IPS DF 6.9 (cell line): ENCODE measurements around the gene DDX3Y.

ENCODE experiments used
- DNase-seq: peaks from one replicate; pipeline ENCODE4 v3.0.0-alpha.2; 2013; ENCODE audit warnings: low read depth, low spot score
- H3K27ac ChIP-seq: one replicate; pipeline ENCODE4 v1.5.1; 2013; ENCODE audit warnings: low read length, control low read depth
- H3K27me3 ChIP-seq: 2 replicates; pipeline ENCODE4 v1.6.1; 2013; ENCODE audit warnings: mild to moderate bottlenecking, low read length; ENCODE audit not compliant: control insufficient read depth, insufficient read depth
- H3K36me3 ChIP-seq: 2 replicates; pipeline ENCODE4 v1.6.1; 2013; ENCODE audit warnings: low read length; ENCODE audit not compliant: control insufficient read depth, insufficient read depth
- H3K4me1 ChIP-seq: 2 replicates; pipeline ENCODE4 v1.6.1; 2013; ENCODE audit warnings: low read length; ENCODE audit not compliant: control insufficient read depth, insufficient read depth
- H3K4me3 ChIP-seq: 2 replicates; pipeline ENCODE4 v1.5.1; 2013; ENCODE audit warnings: mild to moderate bottlenecking, low read length
- H3K9me3 ChIP-seq: 2 replicates; pipeline ENCODE4 v1.6.1; 2013; ENCODE audit warnings: low read length, inconsistent platforms; ENCODE audit not compliant: control insufficient read depth, insufficient read depth
- WGBS: extraction: QIAGEN DNeasy Blood & Tissue Kit; methylation state at CpG from one replicate; pipeline ENCODE4 v1.1.7; 2013; ENCODE audit warnings: mixed read lengths, missing lambda C conversion rate; ENCODE audit not compliant: insufficient read length, insufficient coverage; 5-methylcytosine and 5-hydroxymethylcytosine counted together

DDX3Y gene

GRCh38 chrY:12904618-12905516 lies at the start of gene DDX3Y:
Gene DDX3Y, plus strand, starts transcription at chrY:12904868. Its CDS starts 69 bp downstream, at chrY:12904937.
- Histone ChIP-seq H3K27ac (no peak within 1 kb of the TSS), H3K4me3 (peak within 1 kb of the TSS; percentile 100), H3K4me1 (no peaks in the 10 kb centered on the region), H3K36me3 (no peaks in the 10 kb centered on the region), H3K9me3 (no peaks in the 10 kb centered on the region), H3K27me3 (no peaks in the 10 kb centered on the region)
- no CpG with 5 or more reads among the region's 54 CpGs for WGBS
- DNase-seq: peak; percentile 75

- DNase-seq: no peak
- no peaks in the 10 kb centered on the region for H3K36me3 ChIP-seq
- H3K9me3 ChIP-seq: no peaks in the 10 kb centered on the region
- no peak overlapping the region for H3K4me3 ChIP-seq
- no peak overlapping the region for H3K27ac ChIP-seq
- H3K27me3 ChIP-seq: no peaks in the 10 kb centered on the region
- no peaks in the 10 kb centered on the region for H3K4me1 ChIP-seq
These were observed 48.8 kb upstream of the DDX3Y start for GRCh38 chrY:12855791-12856275.

GRCh38 chrY:12867960-12868359 lies 36.7 kb upstream of the DDX3Y start:
- Histone ChIP-seq H3K36me3 (no peaks in the 10 kb centered on the region), H3K27ac (no peak overlapping the region), H3K9me3 (no peaks in the 10 kb centered on the region), H3K4me3 (no peak overlapping the region), H3K4me1 (no peaks in the 10 kb centered on the region), H3K27me3 (no peaks in the 10 kb centered on the region)
- DNase-seq: no peak
- no CpG with 5 or more reads among the region's 2 CpGs for WGBS

GRCh38 chrY:12896973-12897372 lies 7.7 kb upstream of the DDX3Y start:
- H3K27ac ChIP-seq: no peak overlapping the region
- no peaks in the 10 kb centered on the region for H3K4me1 ChIP-seq
- no peaks in the 10 kb centered on the region for H3K36me3 ChIP-seq
- no peak overlapping the region for H3K4me3 ChIP-seq
- DNase-seq: no peak
- no peaks in the 10 kb centered on the region for H3K9me3 ChIP-seq
- no peaks in the 10 kb centered on the region for H3K27me3 ChIP-seq

- DNase-seq: no peak
- Histone ChIP-seq H3K4me3 (no peak overlapping the region), H3K9me3 (no peaks in the 10 kb centered on the region), H3K4me1 (no peaks in the 10 kb centered on the region), H3K36me3 (no peaks in the 10 kb centered on the region), H3K27me3 (no peaks in the 10 kb centered on the region), H3K27ac (no peak overlapping the region)
- no CpG with 5 or more reads among the region's 2 CpGs for WGBS
These were observed 6.1 kb upstream of the DDX3Y start for GRCh38 chrY:12898604-12899003.

GRCh38 chrY:12905517-12905872 lies 827 bp downstream of the DDX3Y start:
- DNase-seq: peak; percentile 27
- H3K4me1 ChIP-seq: no peaks in the 10 kb centered on the region
- H3K27ac ChIP-seq: no peak overlapping the region
- no CpG with 5 or more reads among the region's 19 CpGs for WGBS
- no peaks in the 10 kb centered on the region for H3K36me3 ChIP-seq
- peak overlapping the region; percentile 100 for H3K4me3 ChIP-seq
- H3K9me3 ChIP-seq: no peaks in the 10 kb centered on the region
- no peaks in the 10 kb centered on the region for H3K27me3 ChIP-seq

- no peaks in the 10 kb centered on the region for H3K27me3 ChIP-seq
- no peak overlapping the region for H3K27ac ChIP-seq
- H3K9me3 ChIP-seq: no peaks in the 10 kb centered on the region
- H3K36me3 ChIP-seq: no peaks in the 10 kb centered on the region
- WGBS: no CpG with 5 or more reads among the region's 15 CpGs
- peak overlapping the region; percentile 100 for H3K4me3 ChIP-seq
- DNase-seq: no peak
- H3K4me1 ChIP-seq: no peaks in the 10 kb centered on the region
These were observed 1.2 kb downstream of the DDX3Y start for GRCh38 chrY:12905895-12906294.

- Histone ChIP-seq H3K27me3 (no peaks in the 10 kb centered on the region), H3K4me3 (no peak overlapping the region), H3K36me3 (peaks cover 4% of the 10 kb centered on the region; the same call in 1 of the 2 replicates), H3K27ac (no peak overlapping the region), H3K4me1 (no peaks in the 10 kb centered on the region), H3K9me3 (no peaks in the 10 kb centered on the region)
- DNase-seq: no peak
- WGBS: no CpG with 5 or more reads among the region's 4 CpGs
These were observed 8.9 kb downstream of the DDX3Y start for GRCh38 chrY:12913541-12913940.

- Histone ChIP-seq H3K9me3 (no peaks in the 10 kb centered on the region), H3K27ac (no peak overlapping the region), H3K4me1 (peaks cover 2% of the 10 kb centered on the region; the same call in 1 of the 2 replicates), H3K4me3 (no peak overlapping the region), H3K36me3 (no peaks in the 10 kb centered on the region), H3K27me3 (no peaks in the 10 kb centered on the region)
- DNase-seq: no peak
- WGBS: no CpG with 5 or more reads among the region's 3 CpGs
These were observed 23.4 kb downstream of the DDX3Y start for GRCh38 chrY:12928043-12928442.

GRCh38 chrY:12941725-12942687 lies 37.3 kb downstream of the DDX3Y start:
- Histone ChIP-seq H3K27ac (no peak overlapping the region), H3K36me3 (no peaks in the 10 kb centered on the region), H3K4me1 (no peaks in the 10 kb centered on the region), H3K27me3 (no peaks in the 10 kb centered on the region), H3K4me3 (no peak overlapping the region), H3K9me3 (no peaks in the 10 kb centered on the region)
- no CpG with 5 or more reads among the region's 5 CpGs for WGBS
- DNase-seq: no peak
